ENCODE results near the gene PSMB2. TPM values are rescaled to one million over a fixed set of nuclear protein-coding genes. Genes with fewer than 3 reads are reported as not detected.

The PSMB2 gene
- polyA plus RNA-seq, 2 of the 4 experiments (the other 2 are of a cell fraction), result 84.6 to 88.3 TPM

DNA sequence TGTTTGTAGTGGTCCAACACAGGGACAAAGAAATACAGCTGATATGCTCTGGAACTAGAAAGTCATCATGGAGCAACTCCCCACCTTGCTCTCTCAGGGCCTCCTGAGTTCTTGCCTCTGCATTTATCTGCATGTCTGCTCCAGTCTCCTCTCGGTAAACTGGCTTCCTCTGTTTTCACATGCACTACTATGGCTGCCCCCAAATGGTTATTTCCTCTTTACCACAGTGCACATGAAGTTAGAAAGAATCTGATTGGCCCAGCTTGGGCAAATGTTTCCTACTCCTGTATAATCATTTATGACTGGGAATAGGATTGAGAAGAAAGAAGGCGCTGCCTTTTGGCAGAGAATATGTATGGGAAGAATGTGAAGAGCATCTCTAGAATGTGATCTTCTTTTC is 16.5 kb upstream of the PSMB2 start:
- 72% methylated on average over 2 of the region's 2 CpGs for WGBS (ENCODE audit: missing lambda C conversion rate)
- no peak for DNase-seq (ENCODE audit: low read depth in 1 of 2, low spot score in 1 of 2)
- no peaks in the 10 kb centered on the region for H3K9me3 ChIP-seq
- no peaks in the 10 kb centered on the region for H3K4me1 ChIP-seq
- POLR2A ChIA-PET, result no interaction called here
- no peak overlapping the region for H3K4me2 ChIP-seq
- no peak for ATAC-seq
- CTCF ChIA-PET, result no interaction called here
- H3K4me3 ChIP-seq, result no peak overlapping the region
- no peak for FAIRE-seq
- H3K27ac ChIP-seq, result no peak overlapping the region
- no peak for TF ChIP-seq RNF2 (IDR thresholded peaks at IDR 0.05; ENCODE audit: borderline replicate concordance, low read depth)
- TF ChIP-seq EHF (CRISPR knock-in tag; IDR thresholded peaks at IDR 0.05), result no peak
- no peak for TF ChIP-seq FOSB (CRISPR knock-in tag; IDR thresholded peaks at IDR 0.05)
- no peak for TF ChIP-seq JUN (IDR thresholded peaks at IDR 0.05)
- no peak for TF ChIP-seq GATA3 (IDR thresholded peaks at IDR 0.05; ENCODE audit: borderline replicate concordance)
- TF ChIP-seq KDM5A (IDR thresholded peaks at IDR 0.05), result no peak
- TF ChIP-seq, protein P1, sequence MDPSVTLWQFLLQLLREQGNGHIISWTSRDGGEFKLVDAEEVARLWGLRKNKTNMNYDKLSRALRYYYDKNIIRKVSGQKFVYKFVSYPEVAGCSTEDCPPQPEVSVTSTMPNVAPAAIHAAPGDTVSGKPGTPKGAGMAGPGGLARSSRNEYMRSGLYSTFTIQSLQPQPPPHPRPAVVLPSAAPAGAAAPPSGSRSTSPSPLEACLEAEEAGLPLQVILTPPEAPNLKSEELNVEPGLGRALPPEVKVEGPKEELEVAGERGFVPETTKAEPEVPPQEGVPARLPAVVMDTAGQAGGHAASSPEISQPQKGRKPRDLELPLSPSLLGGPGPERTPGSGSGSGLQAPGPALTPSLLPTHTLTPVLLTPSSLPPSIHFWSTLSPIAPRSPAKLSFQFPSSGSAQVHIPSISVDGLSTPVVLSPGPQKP (IDR thresholded peaks at IDR 0.05; ENCODE audit: low read depth, low read length), result no peak
- TF ChIP-seq RARB (CRISPR knock-in tag; IDR thresholded peaks at IDR 0.05), result no peak
- no peak for TF ChIP-seq HMGXB4 (CRISPR knock-in tag; IDR thresholded peaks at IDR 0.05; ENCODE audit: borderline replicate concordance)
- no peak for TF ChIP-seq E2F6 (IDR thresholded peaks at IDR 0.05; ENCODE audit: borderline replicate concordance, low read depth)
- no peak for TF ChIP-seq EP300 (IDR thresholded peaks at IDR 0.05)
- no peak for TF ChIP-seq FOSL2 (IDR thresholded peaks at IDR 0.05)
- no peak for TF ChIP-seq FOSL2 (CRISPR knock-in tag; IDR thresholded peaks at IDR 0.05)
- no peak for TF ChIP-seq NPAS2 (CRISPR knock-in tag; IDR thresholded peaks at IDR 0.05; ENCODE audit: borderline replicate concordance)

DNA sequence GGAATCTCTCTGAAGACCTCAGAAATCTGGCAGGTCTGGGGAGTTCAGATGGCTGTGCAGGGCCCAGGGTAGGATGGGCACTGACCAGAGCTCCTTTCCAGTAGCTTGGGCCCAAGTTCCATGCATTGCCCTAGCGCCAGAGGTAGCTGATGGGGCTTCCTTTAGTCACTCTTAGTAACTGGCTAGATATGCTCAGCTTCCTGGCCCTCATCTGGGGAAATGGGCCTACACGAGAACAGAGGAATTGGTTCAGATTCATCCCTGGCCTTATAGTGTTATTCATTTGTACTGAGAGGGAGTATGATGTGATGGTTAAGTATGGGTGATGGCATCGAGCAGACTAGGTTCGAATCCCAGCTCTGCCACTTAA is 15.5 kb upstream of the PSMB2 start:
- ChIA-PET POLR2A (no interaction called here), CTCF (interaction anchor here (1.0 kb wide), 1 partner anchor 70 kb away, joined by 3 read pairs; no protein-coding TSS in a partner anchor)
- no peak for TF ChIP-seq HEYL (CRISPR knock-in tag; IDR thresholded peaks at IDR 0.05)
- no peak for TF ChIP-seq EHF (CRISPR knock-in tag; IDR thresholded peaks at IDR 0.05)
- TF ChIP-seq RAD21 (conservative IDR thresholded peaks at IDR 0.05 in 1 of 2, IDR thresholded peaks at IDR 0.05 in 1 of 2), result no peak
- TF ChIP-seq, protein P2, sequence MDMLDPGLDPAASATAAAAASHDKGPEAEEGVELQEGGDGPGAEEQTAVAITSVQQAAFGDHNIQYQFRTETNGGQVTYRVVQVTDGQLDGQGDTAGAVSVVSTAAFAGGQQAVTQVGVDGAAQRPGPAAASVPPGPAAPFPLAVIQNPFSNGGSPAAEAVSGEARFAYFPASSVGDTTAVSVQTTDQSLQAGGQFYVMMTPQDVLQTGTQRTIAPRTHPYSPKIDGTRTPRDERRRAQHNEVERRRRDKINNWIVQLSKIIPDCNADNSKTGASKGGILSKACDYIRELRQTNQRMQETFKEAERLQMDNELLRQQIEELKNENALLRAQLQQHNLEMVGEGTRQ (IDR thresholded peaks at IDR 0.05), result no peak
- TF ChIP-seq PHF8 (IDR thresholded peaks at IDR 0.05; ENCODE audit: borderline replicate concordance, low read depth), result no peak
- TF ChIP-seq HES2 (IDR thresholded peaks at IDR 0.05), result no peak
- no peak for TF ChIP-seq FOXS1 (CRISPR knock-in tag; IDR thresholded peaks at IDR 0.05)
- TF ChIP-seq SREBF2 (IDR thresholded peaks at IDR 0.05), result no peak
- TF ChIP-seq, protein P1 (IDR thresholded peaks at IDR 0.05; ENCODE audit: low read depth, low read length), result no peak
- TF ChIP-seq POLR2AphosphoS2 (conservative IDR thresholded peaks at IDR 0.05; ENCODE audit: low read length), result no peak
- no peak for TF ChIP-seq TP53 (CRISPR knock-in tag; IDR thresholded peaks at IDR 0.05)
- TF ChIP-seq RARB (CRISPR knock-in tag; IDR thresholded peaks at IDR 0.05), result no peak
- no peak for TF ChIP-seq HMGXB4 (CRISPR knock-in tag; IDR thresholded peaks at IDR 0.05; ENCODE audit: borderline replicate concordance)
- Histone ChIP-seq H3K4me1 (no peaks in the 10 kb centered on the region), H3K4me3 (no peak overlapping the region), H3K4me2 (no peak overlapping the region), H3K27ac (no peak overlapping the region), H3K9me3 (no peaks in the 10 kb centered on the region)
- ATAC-seq (no peak), FAIRE-seq (no peak), DNase-seq (ENCODE audit: low read depth in 1 of 2, low spot score in 1 of 2) (no peak)
- WGBS (ENCODE audit: missing lambda C conversion rate), result 45% methylated on average over 3 of the region's 4 CpGs
